Left ventricle myocardium inferior (tissue), 1 donor: Measurements from ENCODE around the gene KDM4C. TPM values are rescaled to one million over a fixed set of nuclear protein-coding genes. Genes with fewer than 3 reads are reported as not detected.
"Not testable (repeated sequence)": the region's sequence is repeated elsewhere in the genome, so short reads cannot be mapped to it uniquely, and the experiment has no call there.

Source experiments
- DNase-seq: peaks from one replicate; pipeline ENCODE4 v3.0.0-alpha.2; 2020
- H3K27ac ChIP-seq: fragments of 200-600 bp; replicated peaks from 2 replicates; pipeline ENCODE4 v1.8.0; 2021
- H3K27me3 ChIP-seq: fragments of 200-600 bp; 2 replicates; pipeline ENCODE4 v1.8.0; 2021; ENCODE audit warnings: low read depth
- H3K36me3 ChIP-seq: fragments of 200-600 bp; 2 replicates; pipeline ENCODE4 v1.8.0; 2021
- H3K4me1 ChIP-seq: fragments of 200-600 bp; 2 replicates; pipeline ENCODE4 v1.8.0; 2021
- H3K4me3 ChIP-seq: fragments of 200-600 bp; 2 replicates; pipeline ENCODE4 v1.8.0; 2021; ENCODE audit warnings: mild to moderate bottlenecking, moderate library complexity
- H3K9me3 ChIP-seq: fragments of 200-600 bp; replicated peaks from 2 replicates; pipeline ENCODE4 v1.8.0; 2021
- CTCF ChIP-seq: fragments of 200-600 bp; IDR thresholded peaks from 2 replicates; pipeline ENCODE4 v1.8.0; 2021; ENCODE audit warnings: antibody characterized with exemption, mild to moderate bottlenecking, borderline replicate concordance
- intact Hi-C: fragments of 100-400 bp; cut with micrococcal nuclease; formaldehyde crosslinking; loops from one replicate; pipeline ENCODE4 v1.11.0; 2022
- total RNA-seq: library from RNA; stranded (reverse); fragmentation: NEBNext Ultra II Directional; extraction: Animal tissue kit (Norgen Biotek cat#: 25700); gene quantifications from one replicate; pipeline ENCODE4 v1.2.1, GENCODE V29; 2021
- donor health status: DM: no; HTN: yes; CAD: no; lungs with severe emphysema.

Gene KDM4C
- total RNA-seq, 1 donor from 2014 or later, result 14.1 TPM

DNA sequence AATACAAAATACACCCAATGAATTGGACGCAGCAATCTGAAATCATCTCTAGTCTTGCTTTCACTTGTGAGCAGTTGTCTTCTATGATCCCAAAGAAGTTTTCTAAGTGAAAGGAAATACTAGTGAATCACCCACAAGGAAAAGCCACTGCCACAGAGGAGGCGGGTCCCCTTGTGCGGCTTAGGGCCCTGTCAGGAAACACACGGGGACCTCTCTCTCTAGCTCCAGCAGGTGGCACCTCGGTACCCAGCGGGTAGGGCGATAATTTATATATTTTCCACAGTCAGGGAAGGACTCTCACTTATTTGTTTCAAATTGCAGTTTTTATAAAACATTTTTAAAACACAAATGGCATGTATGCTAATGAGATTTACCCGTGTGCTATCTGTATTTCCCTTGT lies 417.1 kb downstream of the KDM4C start:
- Histone ChIP-seq H3K36me3 (peaks cover 31% of the 10 kb centered on the region), H3K4me3 (no peak overlapping the region), H3K4me1 (peaks cover 28% of the 10 kb centered on the region), H3K27me3 (no peaks in the 10 kb centered on the region), H3K27ac (no peak overlapping the region), H3K9me3 (no peaks in the 10 kb centered on the region)
- no peak for TF ChIP-seq CTCF
- no peak for DNase-seq
- intact Hi-C loops, result no loop called here

DNA sequence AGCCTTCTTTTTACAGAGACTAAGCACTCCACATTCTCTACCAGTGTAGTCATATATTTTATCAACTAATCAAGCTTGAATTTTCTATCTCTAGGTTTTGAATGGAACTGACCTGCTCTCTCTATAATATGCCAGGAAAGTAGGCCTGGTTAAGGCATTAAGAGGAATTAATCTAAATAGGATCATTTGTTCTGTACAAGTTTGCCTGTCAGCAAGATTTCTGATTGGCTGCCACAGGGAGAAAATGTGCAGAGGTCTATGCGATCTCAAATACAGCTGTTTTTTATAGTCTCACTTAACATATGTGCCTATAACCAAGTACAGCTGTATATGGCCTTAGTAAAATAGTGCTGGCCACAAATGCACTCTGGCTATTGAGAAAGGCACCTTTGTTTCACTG lies 418.8 kb downstream of the KDM4C start:
- no peaks in the 10 kb centered on the region for H3K9me3 ChIP-seq
- TF ChIP-seq CTCF, result no peak
- no peaks in the 10 kb centered on the region for H3K27me3 ChIP-seq
- H3K27ac ChIP-seq, result no peak overlapping the region
- H3K36me3 ChIP-seq, result peaks cover 21% of the 10 kb centered on the region
- intact Hi-C loops, result no loop called here
- no peak overlapping the region for H3K4me3 ChIP-seq
- peaks cover 34% of the 10 kb centered on the region for H3K4me1 ChIP-seq
- no peak for DNase-seq

DNA sequence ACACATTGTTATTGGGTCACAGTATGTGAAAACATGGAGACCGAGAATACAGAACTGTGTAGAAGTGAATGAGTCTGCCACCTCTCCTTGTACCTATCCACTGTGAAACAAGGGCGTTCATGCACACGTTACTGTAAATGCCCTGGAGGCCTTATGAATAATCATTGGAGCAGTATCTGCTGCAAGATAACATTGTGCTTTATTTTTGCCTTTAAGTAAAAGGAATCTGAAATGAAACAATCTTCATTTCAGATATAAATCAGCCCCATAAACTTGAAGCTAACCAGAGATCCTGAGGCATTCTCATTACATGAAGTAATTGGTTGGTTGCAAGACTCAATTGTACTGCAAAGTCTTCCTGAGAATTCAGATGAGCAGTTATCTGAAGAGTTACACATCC lies 419.6 kb downstream of the KDM4C start:
- intact Hi-C loops, result no loop called here
- H3K4me3 ChIP-seq, result no peak overlapping the region
- H3K9me3 ChIP-seq, result no peaks in the 10 kb centered on the region
- DNase-seq, result no peak
- peaks cover 27% of the 10 kb centered on the region for H3K4me1 ChIP-seq
- no peaks in the 10 kb centered on the region for H3K27me3 ChIP-seq
- no peak for TF ChIP-seq CTCF
- peaks cover 21% of the 10 kb centered on the region for H3K36me3 ChIP-seq
- no peak overlapping the region for H3K27ac ChIP-seq

DNA sequence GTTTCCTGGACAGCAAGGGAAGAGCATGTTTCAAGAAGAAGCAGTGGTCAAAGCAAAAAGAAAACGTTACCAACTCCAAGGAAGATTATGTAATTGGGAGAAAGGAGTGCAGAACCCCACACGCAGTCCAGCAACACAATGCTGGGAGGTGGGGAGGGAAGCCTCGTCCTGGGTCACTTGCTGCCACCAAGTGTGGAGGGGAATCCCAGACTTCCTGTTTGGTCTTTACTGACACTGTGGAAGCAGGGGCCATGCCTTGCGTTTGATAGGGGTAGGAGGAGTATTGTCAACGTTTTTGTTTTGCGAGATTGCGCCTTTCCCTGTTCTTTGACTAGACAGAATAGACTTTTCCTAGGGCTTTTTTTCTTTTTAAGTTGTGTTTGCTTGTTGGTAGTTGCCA lies 421.0 kb downstream of the KDM4C start:
- DNase-seq, result no peak
- TF ChIP-seq CTCF, result no peak
- intact Hi-C loops, result no loop called here
- Histone ChIP-seq H3K9me3 (no peaks in the 10 kb centered on the region), H3K36me3 (peaks cover 21% of the 10 kb centered on the region), H3K4me3 (no peak overlapping the region), H3K27ac (no peak overlapping the region), H3K4me1 (peaks cover 14% of the 10 kb centered on the region), H3K27me3 (no peaks in the 10 kb centered on the region)

DNA sequence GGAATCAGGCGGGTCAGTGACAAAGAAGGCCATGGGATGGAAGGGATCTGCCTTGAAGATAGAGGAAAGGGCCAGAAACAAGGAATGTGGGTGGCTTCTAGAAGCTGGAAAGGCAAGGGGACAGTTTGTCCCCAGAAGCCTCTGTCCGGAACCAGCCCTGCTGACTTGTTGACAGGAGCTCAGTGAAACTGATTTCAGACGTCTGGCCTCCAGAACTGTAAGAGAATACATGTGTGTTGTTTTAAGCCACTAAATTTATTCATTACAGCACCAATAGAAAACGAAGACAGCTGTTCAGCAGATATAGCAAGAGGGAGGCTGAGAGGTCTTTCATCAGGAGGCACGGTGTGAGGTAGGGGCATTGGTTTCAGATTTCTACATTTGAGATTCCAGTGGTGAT lies 422.5 kb downstream of the KDM4C start:
- no peak for TF ChIP-seq CTCF
- peaks cover 14% of the 10 kb centered on the region for H3K4me1 ChIP-seq
- intact Hi-C loops, result no loop called here
- DNase-seq, result no peak
- no peaks in the 10 kb centered on the region for H3K27me3 ChIP-seq
- H3K4me3 ChIP-seq, result no peak overlapping the region
- H3K9me3 ChIP-seq, result no peaks in the 10 kb centered on the region
- peaks cover 12% of the 10 kb centered on the region for H3K36me3 ChIP-seq
- H3K27ac ChIP-seq, result no peak overlapping the region

- intact Hi-C loops, H3K4me3 ChIP-seq, H3K27me3 ChIP-seq: not testable (repeated sequence)
Observed at GRCh38 chr9:7183139-7183538, 425.4 kb downstream of the KDM4C start.

More at GRCh38 chr9:7183139-7183538, 425.4 kb downstream of the KDM4C start:
- DNase-seq, H3K27ac ChIP-seq, H3K9me3 ChIP-seq, H3K36me3 ChIP-seq: not testable (repeated sequence)
- peaks cover 14% of the 10 kb centered on the region for H3K4me1 ChIP-seq
